GM18499 (cell line): Measurements from ENCODE around the gene VEZT.
A peak's percentile ranks its signal among the peaks of the same experiment; 100 is the strongest.

Source experiments
- ATAC-seq: cut with Tn5 transposase; IDR thresholded peaks from one replicate; pipeline ENCODE4 v1.9.1; 2021; ENCODE audit warnings: moderate number of reproducible peaks; ENCODE audit not compliant: insufficient read depth, unreplicated experiment

VEZT gene

DNA sequence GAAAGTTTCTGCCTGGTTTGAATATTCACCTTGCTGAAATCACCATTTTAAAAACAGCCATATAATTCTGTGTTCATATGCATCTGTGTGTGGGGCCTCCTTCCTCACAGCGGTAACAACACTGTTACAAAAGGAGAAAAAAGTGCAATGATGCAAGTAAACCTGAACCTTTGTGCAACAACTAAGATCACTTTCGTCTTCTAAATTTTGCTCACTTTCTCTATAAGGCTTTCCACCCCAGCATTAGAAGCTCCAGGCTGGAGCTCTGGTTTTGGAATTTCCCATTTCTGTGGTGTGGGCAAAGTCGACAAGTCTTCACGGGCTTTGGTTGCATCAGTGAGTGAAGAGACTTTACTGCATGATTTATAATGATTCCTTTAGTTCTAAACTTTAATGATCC lies 18.7 kb upstream of the VEZT start:
- no peak for ATAC-seq

DNA sequence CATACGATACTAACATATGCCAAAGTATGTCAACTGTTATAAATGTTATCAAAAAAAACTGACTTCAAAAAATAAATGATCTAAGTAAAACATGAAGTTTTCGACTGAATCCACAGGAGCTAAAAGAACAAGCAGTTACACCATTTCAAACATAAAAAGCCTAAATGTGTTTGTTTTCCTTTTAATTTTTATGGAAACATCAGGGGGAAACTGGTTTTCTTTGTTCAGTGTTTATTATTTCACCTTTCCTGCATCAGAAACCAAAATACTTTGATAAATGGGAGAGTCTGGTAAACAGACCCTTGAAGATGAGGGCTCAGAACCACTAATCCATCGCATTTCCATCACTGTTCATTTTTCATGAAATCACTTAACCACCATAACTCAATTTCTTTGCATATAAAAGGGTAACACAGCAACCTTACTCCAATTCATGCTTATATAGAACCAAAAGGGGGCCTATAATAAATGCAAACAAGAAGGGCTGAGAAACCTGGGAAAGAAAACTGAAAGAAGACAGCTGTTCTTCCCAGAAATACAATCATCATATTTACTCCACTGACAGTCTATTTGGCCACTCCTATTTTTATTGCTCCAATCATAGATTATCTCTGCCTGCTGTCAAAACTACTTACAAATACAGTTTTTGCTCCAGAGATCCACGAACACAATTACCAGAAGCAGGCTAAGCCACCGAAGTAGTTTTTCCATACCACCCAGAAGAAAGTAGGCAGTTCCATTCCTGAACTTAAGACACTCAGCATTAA lies 17.3 kb upstream of the VEZT start:
- ATAC-seq = no peak

DNA sequence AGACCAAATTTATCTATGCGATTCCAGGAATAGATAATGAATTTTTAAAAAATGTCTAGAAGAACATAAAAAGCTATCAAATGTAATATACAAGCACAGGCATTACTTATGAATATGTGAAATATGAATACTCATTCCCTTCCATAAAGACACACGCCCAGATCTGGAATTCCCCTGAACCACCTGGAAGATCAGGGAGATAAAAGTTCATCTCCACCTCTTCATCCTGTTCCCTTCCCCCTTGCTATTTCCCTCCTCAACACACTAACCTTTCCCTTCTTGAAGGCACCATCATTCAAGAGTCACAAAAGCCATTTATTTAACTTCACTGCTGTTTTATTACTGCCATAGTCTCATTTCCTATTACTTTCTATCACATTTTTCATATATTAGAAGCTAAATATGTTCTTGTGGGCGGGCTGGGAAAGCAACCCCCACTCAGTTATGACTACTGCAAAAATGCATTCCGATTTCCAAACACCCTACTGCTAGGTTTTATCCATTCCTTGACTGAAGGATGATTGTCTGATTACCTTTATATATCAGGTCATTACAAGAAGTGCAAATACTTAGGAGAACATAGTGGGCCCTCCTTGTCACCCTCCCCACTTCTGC lies 16.4 kb upstream of the VEZT start:
- ATAC-seq = no peak

DNA sequence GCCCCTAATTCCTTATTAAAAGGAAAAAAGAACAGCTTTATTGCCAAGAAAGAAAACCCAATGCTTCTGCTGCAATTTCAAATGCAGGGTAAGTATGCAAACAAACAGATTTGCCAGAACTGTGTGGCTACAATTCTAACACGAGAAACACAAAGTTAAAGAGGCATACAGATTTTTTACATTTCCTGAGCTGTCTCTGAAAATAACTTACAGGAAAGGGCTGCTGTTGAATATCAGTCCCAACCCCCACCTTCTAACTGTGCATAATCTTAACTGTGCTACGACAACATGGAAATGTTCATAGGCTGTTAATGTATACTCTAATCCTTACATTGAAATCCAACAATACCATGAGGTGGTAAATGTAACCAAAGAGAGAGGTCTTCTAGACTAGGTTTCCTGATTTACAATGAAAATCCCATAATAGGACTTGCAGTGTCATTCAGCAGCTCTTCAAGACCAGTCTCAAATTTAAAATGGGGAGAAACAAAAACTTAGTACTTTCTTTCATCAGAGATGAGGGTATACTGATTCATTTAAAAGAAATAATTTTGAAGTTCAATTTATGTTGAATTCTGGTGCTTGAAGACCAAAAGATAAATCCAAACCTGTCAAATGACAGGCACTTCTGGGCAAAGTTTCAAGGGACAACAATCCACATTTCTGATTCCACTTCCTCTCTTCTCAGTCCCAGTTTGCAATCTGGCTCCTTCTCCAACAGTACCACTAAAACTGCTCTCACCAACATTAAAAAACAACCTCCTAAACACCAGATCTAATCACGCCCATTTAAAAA lies 14.7 kb upstream of the VEZT start:
- ATAC-seq = no peak

DNA sequence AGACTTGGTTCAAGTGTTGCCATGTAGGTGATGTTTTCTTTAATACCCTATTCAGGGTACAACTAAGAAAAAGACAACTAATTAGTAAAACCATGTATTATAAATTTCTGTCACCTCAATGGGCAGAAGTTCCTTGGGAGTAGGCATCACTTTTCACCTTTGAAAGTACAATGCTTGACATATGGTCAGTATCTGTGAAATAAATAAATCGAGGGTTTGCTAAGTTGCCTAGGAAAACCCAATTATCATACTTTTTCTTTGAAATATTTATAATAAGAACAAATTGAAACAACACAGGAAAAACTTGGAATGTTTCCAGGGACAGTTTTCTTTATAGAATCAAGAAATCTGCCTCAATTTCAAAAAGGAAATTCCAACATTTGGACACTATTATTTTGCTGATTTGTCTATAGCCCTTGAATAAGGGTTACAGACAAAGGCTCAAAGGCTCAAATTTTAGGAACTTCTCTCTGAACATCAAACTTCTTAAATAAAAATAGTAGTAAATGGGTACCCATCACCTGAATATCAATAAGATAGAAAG lies 14.0 kb upstream of the VEZT start:
- ATAC-seq = no peak

DNA sequence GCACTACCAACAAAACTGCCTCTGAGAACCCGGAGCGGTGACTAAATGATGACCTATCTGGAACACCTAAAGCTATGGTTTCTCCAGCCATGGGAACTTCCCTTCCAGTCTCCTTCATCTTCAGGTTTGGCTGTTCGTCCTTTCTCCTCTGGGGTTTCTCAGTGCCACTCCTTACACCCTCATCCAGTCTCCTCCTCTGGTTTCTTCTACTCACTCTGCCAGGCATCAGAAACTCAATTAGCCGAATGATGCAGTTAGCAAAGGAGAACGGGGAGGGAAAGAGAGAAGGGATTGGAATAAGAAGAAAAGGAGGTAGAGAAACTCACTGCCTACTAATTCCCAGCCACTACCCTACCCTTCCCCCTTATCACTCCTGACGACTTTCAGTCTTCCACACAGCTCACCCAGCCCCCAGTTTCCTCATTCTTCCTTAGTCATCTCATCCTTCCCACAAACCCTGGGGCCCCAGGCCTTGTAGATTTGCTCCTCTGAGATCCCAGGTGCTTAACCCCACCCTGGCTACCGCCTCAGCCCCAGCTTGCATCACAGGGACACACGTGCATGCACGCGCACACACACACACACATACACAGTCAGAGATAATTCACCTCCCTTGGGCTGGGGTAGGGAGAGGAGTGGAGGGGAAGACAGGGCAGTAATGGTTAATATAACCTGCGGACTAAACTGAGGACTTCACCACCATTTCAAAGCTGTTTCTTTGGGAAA lies 13.3 kb upstream of the VEZT start:
- ATAC-seq = no peak

DNA sequence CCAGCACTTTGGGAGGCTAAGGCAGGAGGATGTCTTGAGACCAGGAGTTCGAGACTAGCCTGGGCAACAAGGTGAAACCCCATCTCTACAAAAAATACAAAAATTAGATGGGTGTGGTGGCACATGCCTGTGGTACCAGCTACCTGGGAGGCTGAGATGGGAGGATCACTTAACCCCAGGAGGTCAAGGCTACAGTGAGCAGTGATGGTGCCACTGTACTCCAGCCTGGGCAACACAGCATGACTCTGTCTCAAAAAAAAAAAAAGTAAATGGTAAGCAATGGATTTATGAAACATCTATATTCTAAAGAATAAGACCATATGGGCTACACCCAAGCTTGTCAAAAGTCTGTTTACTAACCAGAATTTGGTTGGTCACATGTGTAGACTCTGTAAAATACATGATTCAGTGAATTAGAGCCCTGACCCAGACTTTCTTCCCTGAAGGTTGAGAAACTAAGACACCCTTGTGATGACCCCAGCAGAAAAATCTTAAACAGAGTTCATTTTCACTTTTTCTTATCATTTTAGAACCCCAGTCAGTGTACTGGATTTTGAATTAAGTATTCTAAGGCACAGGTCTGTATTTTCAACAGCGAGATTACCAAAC lies 12.5 kb upstream of the VEZT start:
- no peak for ATAC-seq

DNA sequence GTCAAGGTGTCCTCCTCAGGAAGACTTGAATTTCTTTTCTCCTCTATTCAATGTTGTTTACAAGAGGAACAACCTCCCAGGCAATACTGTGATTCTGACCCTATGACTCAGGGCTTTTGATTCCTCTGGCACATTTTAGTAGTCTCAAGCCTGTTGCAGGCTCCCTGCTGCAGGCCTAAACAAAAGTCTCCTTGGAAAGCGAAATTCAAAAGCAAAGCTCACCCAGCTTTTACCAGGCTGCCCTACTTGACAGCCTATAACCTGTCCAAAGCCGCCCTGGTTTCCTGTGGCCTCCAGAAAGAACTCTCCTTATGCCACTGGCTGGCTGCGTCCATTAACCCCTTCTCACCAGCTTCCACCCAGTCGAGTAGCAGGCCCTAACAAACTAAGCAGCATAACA lies 11.9 kb upstream of the VEZT start:
- ATAC-seq = no peak

DNA sequence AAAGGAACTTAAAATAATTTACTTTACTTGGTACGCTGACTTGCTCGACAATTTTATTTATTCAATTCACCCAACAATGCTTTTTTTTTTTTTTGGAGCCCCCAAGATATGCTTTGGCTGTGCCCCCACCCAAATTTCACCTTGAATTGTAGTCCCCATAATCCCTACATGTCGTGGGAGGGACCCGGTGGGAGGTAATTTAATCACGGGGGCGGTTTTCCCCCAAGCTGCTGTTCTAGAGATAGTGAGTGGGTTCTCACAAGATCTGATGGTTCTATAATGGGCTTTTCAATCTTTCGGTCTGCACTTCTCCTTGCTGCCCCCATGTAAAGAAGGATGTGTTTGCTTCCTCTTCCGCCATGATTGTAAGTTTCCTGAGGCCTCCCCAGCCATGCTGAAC lies 10.7 kb upstream of the VEZT start:
- no peak for ATAC-seq

DNA sequence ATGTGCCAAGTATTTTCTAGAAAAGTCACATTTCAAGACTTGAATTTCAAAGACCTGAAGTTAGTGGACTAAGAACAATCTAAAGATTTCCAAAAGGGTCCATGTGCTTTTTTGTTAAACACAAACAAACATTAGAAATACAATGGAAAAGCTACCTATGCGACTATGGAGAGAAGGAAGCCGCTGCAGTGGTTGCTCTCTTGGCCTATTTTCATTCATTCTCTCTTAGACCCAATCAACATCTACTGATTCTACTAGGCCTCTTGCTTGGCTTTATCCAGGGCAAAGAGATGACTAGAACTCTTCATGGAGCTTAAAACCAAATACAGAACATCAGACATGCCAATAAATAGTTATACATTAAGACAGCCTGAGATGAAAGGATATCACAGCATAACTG lies 10.2 kb upstream of the VEZT start:
- no peak for ATAC-seq

DNA sequence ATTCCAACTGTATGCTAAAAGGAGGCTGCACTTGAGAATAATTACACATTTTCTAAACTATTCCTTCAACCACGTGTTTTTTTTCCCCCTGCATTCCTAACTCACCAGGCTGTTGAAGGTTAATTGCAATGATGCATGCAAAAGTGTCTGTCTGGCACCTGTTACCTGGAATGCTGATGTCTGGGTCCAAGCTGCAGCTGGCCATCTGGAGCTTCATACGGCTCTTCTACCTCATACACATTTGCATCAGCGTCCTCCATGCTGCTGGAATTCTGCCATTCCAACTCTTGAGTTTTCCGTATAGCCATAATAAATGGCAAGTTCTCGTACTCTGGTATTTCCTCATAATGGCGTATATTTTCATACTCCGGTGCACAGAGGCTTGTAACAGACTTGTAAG lies 8.9 kb upstream of the VEZT start:
- ATAC-seq = no peak

DNA sequence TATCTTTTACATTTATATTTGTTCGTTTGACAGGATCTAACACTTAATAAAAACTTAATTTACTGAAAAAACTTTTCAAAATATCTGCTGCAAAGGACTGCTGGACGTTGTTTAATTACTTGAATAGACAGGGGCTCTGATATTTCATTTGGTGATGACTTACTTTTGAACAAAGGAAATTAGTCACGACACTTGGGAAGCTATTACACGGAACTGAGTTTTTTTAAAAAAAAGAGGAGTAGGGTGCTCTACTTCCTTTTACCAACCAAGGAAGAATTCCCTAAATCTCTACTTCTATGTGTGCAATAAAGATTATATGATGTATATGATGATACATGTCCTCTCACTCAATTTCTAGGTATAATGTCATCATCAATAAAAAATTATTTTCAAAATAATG lies 5.0 kb upstream of the VEZT start:
- ATAC-seq = no peak

DNA sequence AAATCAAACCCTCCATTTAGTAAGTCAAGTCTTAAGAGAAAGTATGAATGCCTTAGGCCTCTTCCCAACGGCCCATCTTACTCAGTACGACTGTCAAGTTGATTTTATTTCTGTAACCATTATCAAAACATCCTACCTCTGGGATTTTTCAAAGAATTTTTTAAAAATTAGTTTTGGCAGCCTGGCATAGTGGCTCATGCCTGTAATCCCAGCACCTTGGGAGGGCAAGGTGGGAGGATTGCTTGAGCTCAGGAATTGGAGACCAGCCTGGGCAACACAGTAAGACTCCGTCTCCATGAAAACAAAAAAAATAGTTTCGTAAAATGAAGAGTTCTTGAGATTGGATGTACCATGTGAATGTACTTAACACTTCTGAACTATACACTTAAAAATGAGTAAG lies 4.5 kb upstream of the VEZT start:
- ATAC-seq = no peak

DNA sequence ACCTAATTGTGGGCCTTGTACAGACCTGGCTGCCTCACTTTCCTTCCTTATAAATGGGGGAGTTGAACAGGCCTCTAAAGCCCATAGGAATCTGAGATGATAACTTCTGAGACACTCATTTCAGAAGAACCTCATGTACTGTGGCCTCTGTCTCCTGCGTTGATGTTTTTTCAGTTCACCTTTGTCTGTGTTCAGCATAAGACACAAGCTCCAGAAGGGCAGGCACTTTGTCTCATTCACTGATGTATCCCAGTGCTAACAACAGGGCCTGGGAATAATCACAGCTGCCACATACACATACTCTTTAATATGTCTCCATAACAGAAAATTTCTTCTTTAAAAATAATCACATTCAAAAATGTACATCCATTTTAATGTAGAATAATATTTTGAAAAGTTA lies 3.7 kb upstream of the VEZT start:
- no peak for ATAC-seq

DNA sequence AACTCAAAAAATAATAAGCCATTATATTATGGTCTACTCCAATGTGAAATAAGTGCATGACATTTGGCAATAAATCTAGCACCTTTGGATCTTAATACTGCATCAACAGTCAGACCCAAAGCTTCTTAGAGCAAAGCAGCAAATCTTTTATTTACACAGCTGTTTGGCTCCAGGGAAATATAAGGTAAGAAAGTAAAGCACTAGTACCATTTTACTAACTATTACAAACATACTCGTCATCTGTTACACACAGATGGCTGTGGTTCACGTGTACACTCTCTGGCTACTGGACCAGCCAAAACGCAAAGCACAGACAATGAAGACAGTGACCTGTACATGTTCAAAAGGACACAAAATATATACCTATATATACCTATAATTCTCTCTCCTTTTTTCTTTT lies 3.1 kb upstream of the VEZT start:
- no peak for ATAC-seq

DNA sequence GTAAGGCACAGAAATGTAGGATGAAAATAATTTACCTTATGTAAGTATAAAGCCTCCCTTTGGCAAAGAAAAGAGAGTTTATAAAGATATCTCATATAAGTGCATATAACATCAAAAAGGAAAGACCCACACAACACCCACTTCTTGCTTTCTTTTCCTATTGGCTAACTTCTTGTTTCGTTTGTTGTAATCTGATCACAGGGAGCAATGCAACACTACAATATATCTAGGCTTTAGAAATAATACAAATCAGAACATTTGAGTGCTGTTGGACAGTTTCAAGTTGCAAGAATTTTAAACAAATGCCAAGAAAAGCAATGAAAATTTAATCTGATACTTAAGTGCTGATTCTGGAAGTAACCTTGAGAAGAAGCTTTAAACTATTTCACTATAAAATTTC lies 1.7 kb upstream of the VEZT start:
- ATAC-seq = no peak

DNA sequence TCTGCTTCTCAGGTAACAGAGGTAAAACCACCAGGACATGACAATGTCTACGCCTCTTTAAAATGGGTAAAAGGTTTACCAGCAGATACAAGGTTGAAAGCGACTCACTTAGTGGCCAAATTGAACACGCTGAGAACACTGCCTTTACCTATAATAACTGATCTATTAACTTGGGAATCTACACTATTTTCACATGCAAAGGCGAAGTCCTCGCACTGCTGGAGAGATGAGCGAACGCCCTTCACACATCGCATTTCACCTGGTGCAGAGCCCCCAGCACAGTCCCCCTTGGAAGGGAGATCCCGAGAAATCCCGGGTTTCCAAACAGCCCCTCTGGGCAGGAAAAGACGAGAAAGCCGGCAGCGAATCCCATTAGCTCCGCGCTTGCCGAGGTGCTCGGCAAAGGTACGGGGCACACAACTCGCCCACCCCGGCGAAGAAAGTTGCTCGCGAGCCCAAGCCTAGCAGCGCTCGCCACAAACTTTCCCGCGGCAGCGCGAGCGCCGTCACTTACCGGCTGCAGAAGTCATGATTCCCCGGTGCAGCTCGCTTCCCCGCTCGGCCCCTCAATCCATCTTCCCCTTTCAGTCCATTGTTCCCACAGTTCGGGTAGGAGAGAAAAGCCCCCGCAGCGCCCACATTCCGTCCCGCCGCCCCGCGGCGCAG lies 763 bp upstream of the VEZT start:
- peak; percentile 2 for ATAC-seq

DNA sequence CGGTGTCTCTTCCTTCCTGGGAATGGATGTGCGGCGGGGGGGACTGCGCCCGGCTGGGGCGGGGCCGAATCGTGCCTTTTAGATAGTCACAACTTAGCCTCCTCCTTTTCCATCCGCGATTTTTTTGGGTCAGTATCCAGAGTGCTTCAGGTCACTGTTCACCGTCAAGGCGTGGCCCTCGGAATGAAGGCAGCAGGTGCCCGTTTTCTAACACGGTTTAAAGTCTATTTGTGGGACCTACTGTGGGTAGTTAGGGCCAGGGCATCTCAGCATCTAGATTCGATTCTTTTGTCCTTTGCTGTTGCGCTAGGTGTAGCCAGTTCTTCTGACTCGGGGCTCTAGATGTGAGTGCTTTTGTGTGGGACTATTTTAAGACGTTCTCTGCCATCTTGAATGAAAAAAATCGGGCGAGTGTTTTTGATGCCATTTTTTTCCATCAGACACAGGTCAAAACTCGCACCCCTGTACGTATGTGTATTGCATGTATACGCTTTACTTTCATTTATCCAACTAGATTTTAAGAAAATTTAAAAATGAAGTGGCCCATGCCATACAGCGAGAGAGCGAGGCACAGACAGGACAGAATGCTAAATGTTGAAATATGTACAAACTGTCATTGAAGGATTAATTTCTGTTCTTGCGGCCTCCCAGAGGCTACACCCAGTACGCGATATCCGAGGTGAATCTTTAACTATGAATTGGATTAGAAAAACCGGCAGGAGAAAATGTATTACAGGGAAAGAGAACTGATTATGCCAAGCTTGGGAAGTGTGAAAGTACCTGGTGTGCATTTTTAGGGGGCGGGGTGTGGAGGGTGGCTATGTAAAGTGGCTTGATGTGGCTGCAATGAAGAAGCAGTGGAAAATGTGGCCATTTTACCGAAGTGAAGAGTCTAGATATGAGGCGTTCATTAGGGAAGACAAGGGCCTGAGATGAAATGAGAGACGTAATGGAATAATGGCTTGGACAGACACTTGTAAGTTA lies 835 bp downstream of the VEZT start:
- no peak for ATAC-seq

DNA sequence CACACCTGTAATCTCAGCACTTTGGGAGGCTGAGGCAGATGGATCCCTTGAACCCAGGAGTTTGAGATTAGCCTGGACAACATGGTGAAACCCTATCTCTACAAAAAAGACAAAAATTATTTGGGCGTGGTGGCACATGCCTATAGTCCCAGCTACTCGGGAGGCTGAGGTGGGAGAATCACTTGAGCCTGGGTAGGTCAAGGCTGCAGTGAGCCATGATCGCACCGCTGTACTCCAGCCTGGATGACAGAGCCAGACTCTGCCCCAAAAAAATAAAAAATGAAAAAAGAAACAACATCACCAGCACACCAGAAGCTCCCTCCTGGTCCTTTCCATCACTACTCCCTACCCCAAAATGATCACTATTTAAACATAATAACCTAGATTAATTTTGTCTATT lies 2.6 kb downstream of the VEZT start:
- no peak for ATAC-seq
